Measurements from ENCODE around the gene BAG3.
"Not testable (repeated sequence)": the region's sequence is repeated elsewhere in the genome, so short reads cannot be mapped to it uniquely, and the experiment has no call there.

The BAG3 gene

GRCh38 chr10:119694608-119695007 is 43.4 kb downstream of the BAG3 start:
- no peak for DNase-seq

- no peak for DNase-seq
Observed at GRCh38 chr10:119700321-119700954, 49.3 kb downstream of the BAG3 start.

GRCh38 chr10:119701861-119702260 is 50.7 kb downstream of the BAG3 start:
- DNase-seq, result no peak

- DNase-seq, result no peak
Observed at GRCh38 chr10:119702583-119702982, 51.4 kb downstream of the BAG3 start.

GRCh38 chr10:119703903-119704508 is 52.8 kb downstream of the BAG3 start:
- no peak for DNase-seq

GRCh38 chr10:119705434-119705831 is 54.3 kb downstream of the BAG3 start:
- no peak for DNase-seq

- DNase-seq, result no peak
Observed at GRCh38 chr10:119706521-119707278, 55.5 kb downstream of the BAG3 start.

GRCh38 chr10:119707331-119707730 is 56.2 kb downstream of the BAG3 start:
- DNase-seq, result not testable (repeated sequence)

- DNase-seq, result not testable (repeated sequence)
Observed at GRCh38 chr10:119710935-119711334, 59.8 kb downstream of the BAG3 start.

- no peak for DNase-seq
Observed at GRCh38 chr10:119713744-119714483, 62.7 kb downstream of the BAG3 start.

- DNase-seq, result no peak
Observed at GRCh38 chr10:119714484-119714816, 63.3 kb downstream of the BAG3 start.

- no peak for DNase-seq
Observed at GRCh38 chr10:119715628-119716505, 64.7 kb downstream of the BAG3 start.

GRCh38 chr10:119723161-119723560 is 72.0 kb downstream of the BAG3 start:
- no peak for DNase-seq

GRCh38 chr10:119723624-119724023 is 72.4 kb downstream of the BAG3 start:
- no peak for DNase-seq

- DNase-seq, result peak; percentile 72
Observed at GRCh38 chr10:119724593-119725516, 73.7 kb downstream of the BAG3 start.

GRCh38 chr10:119725517-119725827 is 74.3 kb downstream of the BAG3 start:
- DNase-seq, result no peak

- DNase-seq, result peak; percentile 98
Observed at GRCh38 chr10:119725828-119726675, 74.9 kb downstream of the BAG3 start, which contains the start of gene INPP5F. INPP5F (plus strand) TSS chr10:119726050; CDS start chr10:119726263, 213 bp downstream.

- DNase-seq, result no peak
Observed at GRCh38 chr10:119726676-119727261, 75.6 kb downstream of the BAG3 start.
